Activated naive CD4-positive, alpha-beta T cell treated with anti-CD3 and anti-CD28 coated beads, Interleukin-2, amount 50 U/mL, for 16 hours (primary cell): ENCODE measurements around the gene SLC23A3.
"Not testable (repeated sequence)": the region's sequence is repeated elsewhere in the genome, so short reads cannot be mapped to it uniquely, and the experiment has no call there.

Source experiments
- DNase-seq: peaks from one replicate; pipeline ENCODE4 v3.0.0-alpha.2; 2020

Gene SLC23A3

GRCh38 chr2:219204425-219205164, 34.8 kb upstream of the SLC23A3 start:
- DNase-seq = no peak

GRCh38 chr2:219201331-219201730, 31.5 kb upstream of the SLC23A3 start:
- DNase-seq = not testable (repeated sequence)

GRCh38 chr2:219200502-219201326, 30.9 kb upstream of the SLC23A3 start:
- not testable (repeated sequence) for DNase-seq

GRCh38 chr2:219199470-219200211, 29.8 kb upstream of the SLC23A3 start:
- no peak for DNase-seq

- no peak for DNase-seq
Measured at GRCh38 chr2:219198974-219199373, 29.1 kb upstream of the SLC23A3 start.

GRCh38 chr2:219197388-219197787, 27.6 kb upstream of the SLC23A3 start:
- DNase-seq = no peak

GRCh38 chr2:219186754-219187456, 17.1 kb upstream of the SLC23A3 start:
- no peak for DNase-seq

GRCh38 chr2:219184121-219184520, 14.3 kb upstream of the SLC23A3 start:
- no peak for DNase-seq

- DNase-seq = no peak
Measured at GRCh38 chr2:219183151-219183772, 13.4 kb upstream of the SLC23A3 start.

- DNase-seq = no peak
Measured at GRCh38 chr2:219182331-219183150, 12.7 kb upstream of the SLC23A3 start.

- DNase-seq = no peak
Measured at GRCh38 chr2:219181531-219181930, 11.7 kb upstream of the SLC23A3 start.

- DNase-seq = no peak
Measured at GRCh38 chr2:219180961-219181360, 11.1 kb upstream of the SLC23A3 start.

GRCh38 chr2:219179601-219180465, 10.0 kb upstream of the SLC23A3 start:
- no peak for DNase-seq

- DNase-seq = peak; percentile 37
Measured at GRCh38 chr2:219178377-219179175, 8.7 kb upstream of the SLC23A3 start.

GRCh38 chr2:219177552-219178376, 7.9 kb upstream of the SLC23A3 start, which contains the start of gene RETREG2:
TSS of gene RETREG2 (plus strand) at chr2:219178275. CDS start at chr2:219178353, 78 bp downstream.
- DNase-seq = peak; percentile 79

- peak; percentile 88 for DNase-seq
Measured at GRCh38 chr2:219176818-219177551, 7.2 kb upstream of the SLC23A3 start, which contains the start of gene CNPPD1. TSS of gene CNPPD1 (minus strand) at chr2:219176925. CDS start at chr2:219176828, 97 bp downstream.
